GM18499 (cell line): Measurements from ENCODE around the gene ATP1B3.
A peak's percentile ranks its signal among the peaks of the same experiment; 100 is the strongest.
"Not testable (repeated sequence)": the region's sequence is repeated elsewhere in the genome, so short reads cannot be mapped to it uniquely, and the experiment has no call there.

Source experiments
- ATAC-seq: cut with Tn5 transposase; IDR thresholded peaks from one replicate; pipeline ENCODE4 v1.9.1; 2021; ENCODE audit warnings: moderate number of reproducible peaks; ENCODE audit not compliant: insufficient read depth, unreplicated experiment

Gene ATP1B3

GRCh38 chr3:141876381-141876890 lies at the start of gene ATP1B3:
Gene ATP1B3, plus strand, starts transcription at chr3:141876643. Its CDS starts 159 bp downstream, at chr3:141876802.
- peak; percentile 57 for ATAC-seq

- ATAC-seq, result no peak
Measured at GRCh38 chr3:141828487-141828886, 48.0 kb upstream of the ATP1B3 start.

GRCh38 chr3:141828890-141829289 lies 47.6 kb upstream of the ATP1B3 start:
- ATAC-seq, result no peak

- no peak for ATAC-seq
Measured at GRCh38 chr3:141830508-141830907, 45.9 kb upstream of the ATP1B3 start.

- no peak for ATAC-seq
Measured at GRCh38 chr3:141834292-141834691, 42.2 kb upstream of the ATP1B3 start.

GRCh38 chr3:141835557-141836229 lies 40.8 kb upstream of the ATP1B3 start:
- no peak for ATAC-seq

GRCh38 chr3:141839389-141839788 lies 37.1 kb upstream of the ATP1B3 start:
- ATAC-seq, result no peak

GRCh38 chr3:141840737-141841544 lies 35.5 kb upstream of the ATP1B3 start:
- no peak for ATAC-seq

- no peak for ATAC-seq
Measured at GRCh38 chr3:141844108-141844507, 32.3 kb upstream of the ATP1B3 start.

GRCh38 chr3:141844812-141845211 lies 31.6 kb upstream of the ATP1B3 start:
- ATAC-seq, result no peak

GRCh38 chr3:141845407-141846049 lies 30.9 kb upstream of the ATP1B3 start:
- no peak for ATAC-seq

- ATAC-seq, result no peak
Measured at GRCh38 chr3:141846050-141846433, 30.4 kb upstream of the ATP1B3 start.

GRCh38 chr3:141848159-141848748 lies 28.2 kb upstream of the ATP1B3 start:
- ATAC-seq, result not testable (repeated sequence)

- ATAC-seq, result no peak
Measured at GRCh38 chr3:141849056-141849815, 27.2 kb upstream of the ATP1B3 start.

GRCh38 chr3:141851411-141851810 lies 25.0 kb upstream of the ATP1B3 start:
- ATAC-seq, result no peak

GRCh38 chr3:141853081-141853601 lies 23.3 kb upstream of the ATP1B3 start:
- no peak for ATAC-seq

GRCh38 chr3:141853629-141854168 lies 22.7 kb upstream of the ATP1B3 start:
- no peak for ATAC-seq

GRCh38 chr3:141854599-141854998 lies 21.8 kb upstream of the ATP1B3 start:
- ATAC-seq, result no peak

- no peak for ATAC-seq
Measured at GRCh38 chr3:141858312-141858711, 18.1 kb upstream of the ATP1B3 start.
